ENCODE data around the gene AP1G2. TPM values are rescaled to one million over a fixed set of nuclear protein-coding genes. Genes with fewer than 3 reads are reported as not detected.

AP1G2 gene
- total RNA-seq, 1 donor from 2014 or later: 262 TPM

DNA sequence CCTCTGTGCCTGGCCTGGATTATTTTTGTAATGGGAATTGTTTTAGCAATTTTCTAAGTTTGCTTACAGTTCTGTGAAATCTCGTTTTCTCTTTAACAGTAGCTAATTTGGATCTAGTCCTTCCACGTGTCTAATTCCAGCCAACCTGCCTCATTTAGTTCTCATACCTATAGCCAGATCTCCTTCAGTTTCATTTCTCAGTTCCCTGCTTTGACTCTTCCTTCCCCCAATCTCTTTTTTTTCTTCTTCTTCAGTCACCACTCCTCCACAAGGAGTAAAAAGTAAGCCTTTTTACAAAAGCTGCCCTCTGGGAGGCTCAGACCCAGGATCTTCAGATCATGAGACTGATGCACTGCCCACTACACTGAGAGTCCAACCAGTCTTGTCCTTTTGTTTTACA lies 10.1 kb downstream of the AP1G2 start:
- peaks cover 12% of the 10 kb centered on the region for H3K36me3 Mint-ChIP-seq (ENCODE audit: insufficient read depth)
- no peaks in the 10 kb centered on the region for H3K9me3 Mint-ChIP-seq (ENCODE audit: low read depth)
- TF ChIP-seq, protein P1, sequence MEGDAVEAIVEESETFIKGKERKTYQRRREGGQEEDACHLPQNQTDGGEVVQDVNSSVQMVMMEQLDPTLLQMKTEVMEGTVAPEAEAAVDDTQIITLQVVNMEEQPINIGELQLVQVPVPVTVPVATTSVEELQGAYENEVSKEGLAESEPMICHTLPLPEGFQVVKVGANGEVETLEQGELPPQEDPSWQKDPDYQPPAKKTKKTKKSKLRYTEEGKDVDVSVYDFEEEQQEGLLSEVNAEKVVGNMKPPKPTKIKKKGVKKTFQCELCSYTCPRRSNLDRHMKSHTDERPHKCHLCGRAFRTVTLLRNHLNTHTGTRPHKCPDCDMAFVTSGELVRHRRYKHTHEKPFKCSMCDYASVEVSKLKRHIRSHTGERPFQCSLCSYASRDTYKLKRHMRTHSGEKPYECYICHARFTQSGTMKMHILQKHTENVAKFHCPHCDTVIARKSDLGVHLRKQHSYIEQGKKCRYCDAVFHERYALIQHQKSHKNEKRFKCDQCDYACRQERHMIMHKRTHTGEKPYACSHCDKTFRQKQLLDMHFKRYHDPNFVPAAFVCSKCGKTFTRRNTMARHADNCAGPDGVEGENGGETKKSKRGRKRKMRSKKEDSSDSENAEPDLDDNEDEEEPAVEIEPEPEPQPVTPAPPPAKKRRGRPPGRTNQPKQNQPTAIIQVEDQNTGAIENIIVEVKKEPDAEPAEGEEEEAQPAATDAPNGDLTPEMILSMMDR (IDR thresholded peaks at IDR 0.05; ENCODE audit: unreplicated experiment): no peak
- no peak for DNase-seq (ENCODE audit: low spot score, unreplicated experiment)
- no peak overlapping the region for H3K27ac Mint-ChIP-seq
- H3K27me3 Mint-ChIP-seq: no peaks in the 10 kb centered on the region
- H3K4me3 Mint-ChIP-seq (ENCODE audit: low read depth): peak overlapping the region; percentile 62
- peaks cover 17% of the 10 kb centered on the region for H3K4me1 Mint-ChIP-seq (ENCODE audit: low read depth)

DNA sequence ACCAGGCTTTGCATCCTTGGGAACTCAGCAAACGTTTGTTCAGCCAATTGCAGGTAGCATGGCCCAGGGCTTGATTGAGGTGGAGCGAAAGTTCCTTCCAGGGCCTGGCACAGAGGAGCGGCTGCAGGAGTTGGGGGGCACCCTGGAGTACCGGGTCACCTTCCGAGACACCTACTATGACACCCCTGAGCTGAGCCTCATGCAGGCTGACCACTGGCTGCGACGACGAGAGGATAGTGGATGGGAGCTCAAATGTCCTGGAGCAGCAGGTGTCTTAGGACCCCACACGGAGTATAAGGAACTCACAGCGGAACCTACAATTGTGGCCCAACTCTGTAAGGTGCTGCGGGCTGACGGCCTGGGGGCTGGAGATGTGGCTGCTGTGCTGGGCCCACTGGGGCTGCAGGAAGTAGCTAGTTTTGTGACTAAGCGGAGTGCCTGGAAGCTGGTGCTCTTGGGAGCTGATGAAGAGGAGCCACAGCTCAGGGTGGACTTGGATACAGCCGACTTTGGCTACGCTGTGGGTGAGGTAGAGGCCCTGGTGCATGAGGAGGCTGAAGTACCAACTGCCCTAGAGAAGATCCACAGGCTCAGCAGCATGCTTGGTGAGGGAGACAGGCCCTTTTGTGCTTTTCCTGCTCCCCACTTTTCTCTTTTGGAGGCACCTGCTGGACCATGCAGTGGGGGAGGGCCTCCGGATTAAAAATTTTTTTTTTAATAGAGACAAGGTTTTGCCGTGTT lies 10.7 kb downstream of the AP1G2 start:
- no peaks in the 10 kb centered on the region for H3K27me3 Mint-ChIP-seq
- H3K9me3 Mint-ChIP-seq (ENCODE audit: low read depth): no peaks in the 10 kb centered on the region
- H3K36me3 Mint-ChIP-seq (ENCODE audit: insufficient read depth): peaks cover 11% of the 10 kb centered on the region
- H3K4me1 Mint-ChIP-seq (ENCODE audit: low read depth): peaks cover 18% of the 10 kb centered on the region
- TF ChIP-seq, protein P1 (IDR thresholded peaks at IDR 0.05; ENCODE audit: unreplicated experiment): no peak
- H3K4me3 Mint-ChIP-seq (ENCODE audit: low read depth): peak overlapping the region; percentile 93
- no peak for DNase-seq (ENCODE audit: low spot score, unreplicated experiment)
- H3K27ac Mint-ChIP-seq: peak overlapping the region; percentile 95

DNA sequence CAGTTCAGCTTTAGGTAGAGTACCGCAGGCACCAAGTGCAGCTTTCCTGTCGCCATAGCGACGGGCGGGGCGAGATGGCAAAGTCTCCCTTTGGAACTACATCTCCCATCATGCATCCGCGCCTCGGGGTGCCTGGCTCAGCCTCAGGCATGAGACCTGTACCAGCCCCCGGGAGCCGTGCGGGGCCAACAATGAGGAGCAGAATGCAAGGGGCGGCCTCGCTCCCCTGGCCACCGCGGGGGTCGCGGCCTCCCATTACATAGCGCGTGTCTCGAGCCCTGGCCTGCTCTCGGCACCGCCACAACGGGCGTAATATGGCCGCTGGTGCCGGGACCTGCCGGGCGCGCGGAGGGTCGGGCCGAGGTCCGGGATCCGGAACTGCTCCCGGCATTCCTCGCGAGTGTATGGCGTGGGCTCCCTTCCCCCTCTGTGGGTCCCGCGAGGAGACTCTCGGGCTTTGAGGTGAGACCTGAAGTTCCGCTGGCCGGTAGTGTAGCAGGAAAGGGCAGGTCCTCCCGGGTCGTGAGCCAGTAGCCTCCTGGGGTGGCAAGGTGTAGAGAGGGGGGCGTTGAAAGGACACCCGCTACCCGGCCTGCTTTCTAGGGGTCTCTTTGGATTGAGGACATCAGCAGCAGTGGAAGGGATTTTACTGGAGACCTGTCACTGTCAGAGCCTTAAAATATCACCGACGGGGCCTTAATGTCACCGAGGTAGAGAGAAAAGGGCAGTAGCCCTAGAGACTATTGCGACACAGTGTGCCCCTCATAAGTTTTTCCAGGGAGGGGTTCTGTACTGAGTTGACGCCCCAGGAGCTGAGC lies 11.5 kb downstream of the AP1G2 start, which contains the start of gene THTPA:
Gene THTPA (plus strand): TSS at position 390 of the 818 bp plus-strand sequence. CDS start 487 bp downstream, outside the sequence.
- Mint-ChIP-seq H3K9me3 (ENCODE audit: low read depth) (no peaks in the 10 kb centered on the region), H3K4me1 (ENCODE audit: low read depth) (peaks cover 20% of the 10 kb centered on the region), H3K27me3 (no peaks in the 10 kb centered on the region), H3K27ac (peak within 1 kb of the TSS; percentile 95), H3K4me3 (ENCODE audit: low read depth) (peak within 1 kb of the TSS; percentile 93), H3K36me3 (ENCODE audit: insufficient read depth) (peaks cover 7% of the 10 kb centered on the region)
- TF ChIP-seq, protein P1 (IDR thresholded peaks at IDR 0.05; ENCODE audit: unreplicated experiment): no peak
- DNase-seq (ENCODE audit: low spot score, unreplicated experiment): peak; percentile 81

DNA sequence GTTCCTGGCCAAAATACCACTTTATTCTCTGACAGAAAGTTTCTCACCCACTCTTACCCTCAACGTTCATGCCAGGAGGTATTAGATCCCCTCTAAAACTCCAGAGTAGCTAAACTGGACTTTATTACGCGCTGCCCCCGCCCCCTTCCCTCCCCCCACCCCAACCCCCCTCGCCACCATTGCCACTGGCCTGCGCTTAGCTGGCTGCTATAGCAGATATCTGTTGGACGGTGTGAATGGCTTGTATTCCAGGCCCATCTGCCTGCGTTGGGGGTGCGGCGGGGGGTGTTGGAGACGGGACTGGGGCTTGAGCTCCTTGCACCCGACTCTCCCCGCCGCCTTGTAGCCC lies 12.1 kb downstream of the AP1G2 start:
- peaks cover 20% of the 10 kb centered on the region for H3K4me1 Mint-ChIP-seq (ENCODE audit: low read depth)
- TF ChIP-seq, protein P1 (IDR thresholded peaks at IDR 0.05; ENCODE audit: unreplicated experiment): no peak
- H3K36me3 Mint-ChIP-seq (ENCODE audit: insufficient read depth): peaks cover 4% of the 10 kb centered on the region
- DNase-seq (ENCODE audit: low spot score, unreplicated experiment): no peak
- H3K27me3 Mint-ChIP-seq: no peaks in the 10 kb centered on the region
- H3K27ac Mint-ChIP-seq: peak overlapping the region; percentile 95
- peak overlapping the region; percentile 93 for H3K4me3 Mint-ChIP-seq (ENCODE audit: low read depth)
- H3K9me3 Mint-ChIP-seq (ENCODE audit: low read depth): no peaks in the 10 kb centered on the region

GRCh38 chr14:23551266-23552028 lies 16.1 kb downstream of the AP1G2 start, which contains the start of gene ZFHX2:
TSS of gene ZFHX2 (minus strand) at chr14:23551765. CDS start at chr14:23535325, 16,440 bp downstream.
- Mint-ChIP-seq H3K27ac (peak within 1 kb of the TSS; percentile 89), H3K9me3 (ENCODE audit: low read depth) (no peaks in the 10 kb centered on the region)
- TF ChIP-seq, protein P1 (IDR thresholded peaks at IDR 0.05; ENCODE audit: unreplicated experiment): no peak

More at GRCh38 chr14:23551266-23552028, 16.1 kb downstream of the AP1G2 start, which contains the start of gene ZFHX2:
- DNase-seq (ENCODE audit: low spot score, unreplicated experiment): peak; percentile 93
- no peaks in the 10 kb centered on the region for H3K27me3 Mint-ChIP-seq
- H3K4me3 Mint-ChIP-seq (ENCODE audit: low read depth): no peak within 1 kb of the TSS
- H3K36me3 Mint-ChIP-seq (ENCODE audit: insufficient read depth): no peaks in the 10 kb centered on the region
- H3K4me1 Mint-ChIP-seq (ENCODE audit: low read depth): peaks cover 8% of the 10 kb centered on the region
